C4-2B (cell line): ENCODE results near the gene C9.

Experiments
- ZFX ChIP-seq: fragments of 450-650 bp; IDR thresholded peaks from 2 replicates; pipeline ENCODE4 v1.6.1; 2017
- TF ChIP-seq, protein P1 (sequence below): fragments of 450-650 bp; conservative IDR thresholded peaks from 2 replicates; pipeline ENCODE4 v1.5.1; 2017; ENCODE audit warnings: mild to moderate bottlenecking

DNA sequence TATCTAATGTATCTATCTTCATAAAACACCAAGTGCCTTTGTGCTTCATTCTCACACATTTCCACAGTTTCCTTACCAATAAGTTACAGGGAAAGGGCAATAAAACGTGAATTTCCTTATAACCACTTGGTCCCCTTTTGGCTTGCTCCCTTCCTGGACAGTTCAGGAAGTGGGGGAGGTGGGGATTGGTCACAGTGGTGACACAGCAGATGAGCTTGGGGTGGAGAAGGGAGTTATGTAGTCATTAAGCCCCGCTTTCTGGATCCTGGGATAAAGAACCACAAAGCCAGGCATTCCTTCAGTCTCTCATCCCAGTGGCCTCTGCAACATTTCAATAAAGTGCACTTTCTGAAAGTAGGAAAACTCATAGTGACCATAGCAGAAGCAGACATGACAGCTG lies 97.9 kb downstream of the C9 start:
- TF ChIP-seq, protein P1, sequence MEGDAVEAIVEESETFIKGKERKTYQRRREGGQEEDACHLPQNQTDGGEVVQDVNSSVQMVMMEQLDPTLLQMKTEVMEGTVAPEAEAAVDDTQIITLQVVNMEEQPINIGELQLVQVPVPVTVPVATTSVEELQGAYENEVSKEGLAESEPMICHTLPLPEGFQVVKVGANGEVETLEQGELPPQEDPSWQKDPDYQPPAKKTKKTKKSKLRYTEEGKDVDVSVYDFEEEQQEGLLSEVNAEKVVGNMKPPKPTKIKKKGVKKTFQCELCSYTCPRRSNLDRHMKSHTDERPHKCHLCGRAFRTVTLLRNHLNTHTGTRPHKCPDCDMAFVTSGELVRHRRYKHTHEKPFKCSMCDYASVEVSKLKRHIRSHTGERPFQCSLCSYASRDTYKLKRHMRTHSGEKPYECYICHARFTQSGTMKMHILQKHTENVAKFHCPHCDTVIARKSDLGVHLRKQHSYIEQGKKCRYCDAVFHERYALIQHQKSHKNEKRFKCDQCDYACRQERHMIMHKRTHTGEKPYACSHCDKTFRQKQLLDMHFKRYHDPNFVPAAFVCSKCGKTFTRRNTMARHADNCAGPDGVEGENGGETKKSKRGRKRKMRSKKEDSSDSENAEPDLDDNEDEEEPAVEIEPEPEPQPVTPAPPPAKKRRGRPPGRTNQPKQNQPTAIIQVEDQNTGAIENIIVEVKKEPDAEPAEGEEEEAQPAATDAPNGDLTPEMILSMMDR = no peak
- TF ChIP-seq ZFX = no peak
